Measurements from ENCODE around the gene BCL2.

GRCh38 chr18:63344263-63344662, 24.7 kb upstream of the BCL2 start:
- TF ChIP-seq EZH2 (IDR thresholded peaks at IDR 0.05): no peak
- TF ChIP-seq POLR2AphosphoS5 (IDR thresholded peaks at IDR 0.05; ENCODE audit: borderline replicate concordance, low read depth, low read length): no peak
- TF ChIP-seq FOXP2 (optimal IDR thresholded peaks at IDR 0.05; ENCODE audit: control extremely low read depth, extremely low read length, insufficient read depth): no peak

All from SK-N-MC (cell line).